H1 (cell line): ENCODE data around the gene RAD51B. TPM values are rescaled to one million over a fixed set of nuclear protein-coding genes. Genes with fewer than 3 reads are reported as not detected.

ENCODE experiments used
- SP2 ChIP-seq: IDR thresholded peaks from 2 replicates; pipeline ENCODE4 v1.6.1; 2012; ENCODE audit warnings: mild to moderate bottlenecking, low read length, inconsistent platforms
- polyA plus RNA-seq, 7 experiments: library from polyadenylated mRNA; depleted of rRNA in 3 of 7; stranded (reverse) in 5 of 7; unstranded in 2 of 7; fragments of >200 nt in 5 of 7; fragments of 200-250 nt in 2 of 7; gene quantifications; 1 replicate in 5 of 7; 2 replicates in 1 of 7; 4 replicates in 1 of 7; pipeline versions ENCODE4 v1.2.1 to v1.2.3, GENCODE V29; 2011 to 2013; ENCODE audit warnings: missing spikeins in 2 of 7, mixed read lengths in 2 of 7
- total RNA-seq: library from RNA; stranded (reverse); fragmentation: NEBNext Ultra II Directional; extraction: Animal tissue kit (Norgen Biotek cat#: 25700); gene quantifications from 2 replicates; pipeline ENCODE4 v1.2.1, GENCODE V29; 2021
- TF ChIP-seq, protein P1 (sequence below): IDR thresholded peaks from 2 replicates; pipeline ENCODE4 v1.6.1; 2011; ENCODE audit warnings: low read depth, mild to moderate bottlenecking, low read length; ENCODE audit not compliant: insufficient read depth

The RAD51B gene
- total and polyA plus RNA-seq, 2 of the 8 experiments (the other 6 are each of a cell fraction or from before 2014, with no cell fraction given) = 3.9 to 14.9 TPM

DNA sequence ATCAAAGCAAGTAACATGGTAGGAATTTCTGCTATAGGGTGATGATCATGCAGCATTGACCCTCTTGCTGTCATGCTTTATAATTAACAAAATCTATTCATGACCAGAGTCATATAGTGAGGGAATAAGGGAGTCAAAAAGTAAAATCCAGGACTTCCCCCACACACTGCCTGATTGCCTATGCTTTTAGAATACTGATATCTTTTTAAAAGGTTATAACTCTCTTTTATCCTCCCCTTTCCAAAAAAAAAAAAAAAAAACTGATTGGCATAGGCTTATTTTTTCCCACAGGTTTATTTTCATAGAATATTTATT is 921.9 kb downstream of the RAD51B start (continued):
- TF ChIP-seq, protein P1, sequence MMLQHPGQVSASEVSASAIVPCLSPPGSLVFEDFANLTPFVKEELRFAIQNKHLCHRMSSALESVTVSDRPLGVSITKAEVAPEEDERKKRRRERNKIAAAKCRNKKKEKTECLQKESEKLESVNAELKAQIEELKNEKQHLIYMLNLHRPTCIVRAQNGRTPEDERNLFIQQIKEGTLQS = no peak
- no peak for TF ChIP-seq SP2
